Mesendoderm (in vitro differentiated cells): ENCODE data around the gene BAHCC1.
A peak's percentile ranks its signal among the peaks of the same experiment; 100 is the strongest.

Experiments
- DNase-seq: peaks from one replicate; pipeline ENCODE4 v3.0.0; 2013
- H2AK5ac ChIP-seq: 2 replicates; pipeline ENCODE4 v1.6.1; 2013; ENCODE audit warnings: low read length, inconsistent platforms
- H2BK120ac ChIP-seq: 2 replicates; pipeline ENCODE4 v1.6.1; 2013; ENCODE audit warnings: low read depth, mild to moderate bottlenecking, low read length, moderate library complexity, mixed read lengths
- H2BK15ac ChIP-seq: replicated peaks from 2 replicates; pipeline ENCODE4 v1.6.1; 2013; ENCODE audit warnings: low read depth, mild to moderate bottlenecking, moderate library complexity
- H2BK5ac ChIP-seq: 2 replicates; pipeline ENCODE4 v1.6.1; 2013; ENCODE audit warnings: low read length, inconsistent platforms
- H3K18ac ChIP-seq: 2 replicates; pipeline ENCODE4 v1.6.1; 2013; ENCODE audit warnings: mild to moderate bottlenecking, low read length, mixed read lengths
- H3K23ac ChIP-seq: one replicate; pipeline ENCODE4 v1.6.1; 2013; ENCODE audit warnings: low read length
- H3K27ac ChIP-seq: 2 replicates; pipeline ENCODE4 v1.5.1; 2013; ENCODE audit warnings: low read depth, mild to moderate bottlenecking, inconsistent platforms, low read length, moderate library complexity
- H3K27me3 ChIP-seq: 2 replicates; pipeline ENCODE4 v1.6.1; 2013; ENCODE audit warnings: low read length, control low read depth, mild to moderate bottlenecking, inconsistent platforms; ENCODE audit not compliant: insufficient read depth, poor library complexity
- H3K36me3 ChIP-seq: 2 replicates; pipeline ENCODE4 v1.6.1; 2013; ENCODE audit warnings: low read length, inconsistent platforms; ENCODE audit not compliant: control insufficient read depth, insufficient read depth
- H3K4ac ChIP-seq: one replicate; pipeline ENCODE4 v1.6.1; 2013; ENCODE audit warnings: low read depth, mild to moderate bottlenecking, low read length, moderate library complexity
- H3K4me1 ChIP-seq: 2 replicates; pipeline ENCODE4 v1.6.1; 2013; ENCODE audit warnings: low read depth, low read length, inconsistent platforms; ENCODE audit not compliant: control insufficient read depth
- H3K4me2 ChIP-seq: 2 replicates; pipeline ENCODE4 v1.6.1; 2013; ENCODE audit warnings: low read length
- H3K4me3 ChIP-seq: 2 replicates; pipeline ENCODE4 v1.5.1; 2013; ENCODE audit warnings: mild to moderate bottlenecking, low read length
- H3K56ac ChIP-seq: one replicate; pipeline ENCODE4 v1.6.1; 2013; ENCODE audit warnings: low read length
- H3K79me1 ChIP-seq: 2 replicates; pipeline ENCODE4 v1.6.1; 2013; ENCODE audit warnings: low read length, inconsistent platforms
- H3K79me2 ChIP-seq: 2 replicates; pipeline ENCODE4 v1.6.1; 2013; ENCODE audit warnings: mild to moderate bottlenecking, low read length; ENCODE audit not compliant: control insufficient read depth, insufficient read depth
- H3K9ac ChIP-seq: 2 replicates; pipeline ENCODE4 v1.6.1; 2013; ENCODE audit warnings: low read length, inconsistent platforms
- H4K5ac ChIP-seq: one replicate; pipeline ENCODE4 v1.6.1; 2013; ENCODE audit warnings: low read length
- H4K8ac ChIP-seq: one replicate; pipeline ENCODE4 v1.6.1; 2013; ENCODE audit warnings: low read depth, mild to moderate bottlenecking, control low read depth, low read length, moderate library complexity
- WGBS: extraction: QIAGEN DNeasy Blood & Tissue Kit; methylation state at CpG from one replicate; pipeline ENCODE4 v1.1.7; 2013; ENCODE audit warnings: low lambda C conversion rate, missing lambda C conversion rate; ENCODE audit not compliant: insufficient coverage; ENCODE audit errors: extremely low coverage; 5-methylcytosine and 5-hydroxymethylcytosine counted together

The BAHCC1 gene

DNA sequence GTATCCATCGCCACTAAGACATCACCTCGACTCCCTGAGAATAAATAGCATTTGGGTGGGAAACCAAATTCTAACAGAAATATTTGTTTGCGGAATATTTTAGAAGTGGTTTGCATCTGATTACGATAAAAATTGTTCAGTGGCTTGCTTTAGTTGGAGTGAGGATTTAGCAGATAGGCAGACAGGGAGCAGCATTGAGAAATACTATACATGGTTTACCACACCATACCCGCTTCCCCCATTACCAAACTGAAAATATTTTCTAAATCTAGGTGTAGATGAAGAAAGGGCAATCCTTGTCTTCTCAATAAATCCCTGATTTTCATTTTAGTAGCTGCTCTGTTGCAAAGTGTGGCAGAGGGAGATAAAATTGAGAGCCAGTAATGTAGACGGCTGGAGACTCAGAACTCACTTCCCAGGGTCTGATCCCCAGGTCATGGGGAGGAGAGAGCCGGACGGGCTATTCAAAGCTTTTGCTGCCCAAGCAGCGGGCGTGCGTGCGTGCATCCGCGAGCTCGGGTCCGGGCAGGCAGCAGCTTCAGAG is 808 bp upstream of the BAHCC1 start:
- Histone ChIP-seq H3K23ac (no peak overlapping the region), H4K5ac (no peak overlapping the region), H2AK5ac (no peak overlapping the region), H3K56ac (peak overlapping the region; percentile 79), H3K4me1 (peaks cover 15% of the 10 kb centered on the region), H3K4ac (no peak overlapping the region), H3K4me3 (peak overlapping the region; percentile 48), H3K79me1 (peaks cover 14% of the 10 kb centered on the region), H3K18ac (peak overlapping the region; percentile 18), H3K27ac (peak overlapping the region; percentile 17), H3K27me3 (peaks cover 2% of the 10 kb centered on the region), H3K9ac (peak overlapping the region; percentile 79), H2BK15ac (no peak overlapping the region), H2BK120ac (no peak overlapping the region), H3K4me2 (peak overlapping the region; percentile 96), H4K8ac (no peak overlapping the region), H3K36me3 (no peaks in the 10 kb centered on the region), H2BK5ac (peak overlapping the region; percentile 52), H3K79me2 (peaks cover 36% of the 10 kb centered on the region)
- DNase-seq: no peak
- WGBS: no CpG with 5 or more reads among the region's 16 CpGs

DNA sequence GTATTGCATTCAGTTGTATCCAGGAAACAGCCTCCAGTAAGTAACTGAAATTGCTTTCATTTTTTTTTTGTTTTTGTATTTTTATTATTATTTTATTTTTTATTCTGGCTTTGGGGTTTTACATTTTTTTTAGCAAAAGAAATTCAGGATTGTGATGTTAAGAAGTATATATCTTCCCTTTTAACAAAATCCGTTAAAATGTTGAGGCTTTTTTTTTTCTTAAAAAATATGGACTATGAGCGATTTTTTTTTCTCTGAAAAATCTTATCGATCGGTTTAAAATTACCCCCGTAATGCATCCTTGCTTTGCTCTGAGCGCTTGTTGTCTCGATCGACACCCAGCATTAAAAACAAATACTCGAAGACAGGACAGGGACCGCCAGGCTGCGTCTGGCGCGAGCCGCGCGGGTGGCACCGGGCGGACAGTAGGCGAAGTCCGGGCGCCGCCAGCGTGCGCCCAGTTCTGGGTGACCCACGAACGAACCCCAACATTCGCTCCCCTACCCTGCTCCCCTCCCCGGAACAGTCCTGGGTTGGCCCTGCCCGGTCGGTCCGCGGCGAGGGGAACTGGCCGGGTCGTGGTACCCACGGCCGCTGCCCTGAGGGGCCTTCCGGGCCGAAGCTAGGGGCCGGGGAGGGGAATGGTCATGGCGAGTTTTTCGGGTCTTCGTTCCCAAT is 482 bp downstream of the BAHCC1 start:
- Histone ChIP-seq H3K4ac (peak overlapping the region; percentile 94), H3K9ac (peak overlapping the region; percentile 85), H3K56ac (peak overlapping the region; percentile 97), H3K27me3 (peaks cover 2% of the 10 kb centered on the region), H3K79me2 (peaks cover 39% of the 10 kb centered on the region), H3K4me2 (peak overlapping the region; percentile 73), H2BK120ac (peak overlapping the region; percentile 22), H3K4me1 (peaks cover 8% of the 10 kb centered on the region), H2AK5ac (peak overlapping the region; percentile 49), H3K79me1 (peaks cover 14% of the 10 kb centered on the region), H2BK15ac (no peak overlapping the region), H3K36me3 (no peaks in the 10 kb centered on the region), H3K18ac (peak overlapping the region; percentile 95), H3K27ac (peak overlapping the region; percentile 99), H4K8ac (no peak overlapping the region), H2BK5ac (peak overlapping the region; percentile 83), H3K23ac (peak overlapping the region; percentile 60), H3K4me3 (peak overlapping the region; percentile 92), H4K5ac (no peak overlapping the region)
- no peak for DNase-seq
- no CpG with 5 or more reads among the region's 43 CpGs for WGBS

DNA sequence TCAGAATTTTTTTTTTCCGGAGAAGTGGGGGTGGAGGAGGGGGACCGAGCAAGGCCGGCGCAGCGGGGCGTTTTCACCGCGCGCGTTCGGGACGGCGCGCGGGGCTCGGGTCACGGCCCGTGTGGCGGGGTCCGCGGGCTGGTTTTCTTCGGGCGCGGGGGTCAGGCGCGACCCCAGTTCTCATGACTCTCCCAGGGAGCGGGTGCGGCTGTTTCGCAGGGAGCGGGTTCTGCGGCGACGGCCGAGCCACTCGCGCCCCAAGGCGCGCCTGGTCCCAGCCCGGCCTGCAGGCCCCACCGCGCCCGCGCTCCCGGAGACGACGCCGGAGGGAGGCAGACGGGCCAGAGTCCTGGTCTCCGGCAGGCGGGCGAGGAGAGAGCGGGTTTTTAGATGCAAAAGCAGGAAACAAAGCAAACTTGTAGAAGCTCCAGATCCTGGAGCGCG is 1.0 kb downstream of the BAHCC1 start:
- Histone ChIP-seq H3K36me3 (no peaks in the 10 kb centered on the region), H4K8ac (peak overlapping the region; percentile 91), H2BK5ac (peak overlapping the region; percentile 44), H3K79me2 (peaks cover 39% of the 10 kb centered on the region), H3K56ac (peak overlapping the region; percentile 97), H3K18ac (peak overlapping the region; percentile 95), H3K27me3 (peaks cover 2% of the 10 kb centered on the region), H2BK15ac (no peak overlapping the region), H3K27ac (peak overlapping the region; percentile 99), H3K4me1 (peaks cover 8% of the 10 kb centered on the region), H3K9ac (peak overlapping the region; percentile 85), H2AK5ac (no peak overlapping the region), H2BK120ac (peak overlapping the region; percentile 22), H4K5ac (no peak overlapping the region), H3K4ac (peak overlapping the region; percentile 94), H3K4me3 (peak overlapping the region; percentile 92), H3K4me2 (peak overlapping the region; percentile 73), H3K23ac (peak overlapping the region; percentile 15), H3K79me1 (peaks cover 15% of the 10 kb centered on the region)
- no peak for DNase-seq
- WGBS: no CpG with 5 or more reads among the region's 54 CpGs

DNA sequence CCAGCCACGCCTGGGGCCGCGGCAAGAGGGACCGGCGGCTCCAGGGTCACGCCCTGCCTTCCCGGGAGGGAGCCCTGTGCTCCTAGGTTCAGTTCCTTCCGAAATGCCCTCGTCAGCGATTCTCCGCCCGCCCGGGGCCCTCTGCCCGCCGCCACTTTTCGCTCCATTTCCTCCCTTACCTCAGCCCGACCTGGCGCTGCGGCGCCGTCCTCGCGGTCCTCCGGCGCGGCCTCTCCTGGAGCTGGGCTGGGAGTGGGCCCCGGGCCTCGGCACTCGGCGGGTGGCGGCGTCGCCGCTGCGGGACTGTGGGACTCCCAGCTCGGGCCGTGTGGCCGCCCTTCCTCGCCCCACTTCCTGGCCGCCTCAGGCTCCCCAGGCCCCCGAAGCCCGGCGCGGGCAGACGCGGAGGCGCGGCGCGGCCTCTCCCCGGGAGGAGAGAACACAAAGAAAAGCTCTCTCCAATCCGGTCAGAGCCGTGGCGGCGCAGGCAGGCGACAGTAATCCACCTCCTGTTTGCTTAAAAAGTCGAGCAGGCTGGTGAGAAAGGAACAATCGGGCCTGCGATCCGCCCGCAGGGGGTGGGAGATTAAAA is 1.6 kb downstream of the BAHCC1 start:
- no CpG with 5 or more reads among the region's 61 CpGs for WGBS
- Histone ChIP-seq H3K4me1 (peaks cover 12% of the 10 kb centered on the region), H3K23ac (peak overlapping the region; percentile 15), H2BK120ac (peak overlapping the region; percentile 22), H4K8ac (peak overlapping the region; percentile 91), H3K9ac (peak overlapping the region; percentile 85), H3K27ac (peak overlapping the region; percentile 99), H3K18ac (peak overlapping the region; percentile 95), H4K5ac (no peak overlapping the region), H3K79me2 (peaks cover 39% of the 10 kb centered on the region), H3K27me3 (no peaks in the 10 kb centered on the region), H2BK5ac (peak overlapping the region; percentile 44), H3K4ac (peak overlapping the region; percentile 94), H3K4me2 (peak overlapping the region; percentile 73), H3K56ac (peak overlapping the region; percentile 97), H2BK15ac (no peak overlapping the region), H3K4me3 (peak overlapping the region; percentile 92), H2AK5ac (no peak overlapping the region), H3K36me3 (no peaks in the 10 kb centered on the region), H3K79me1 (peaks cover 10% of the 10 kb centered on the region)
- peak; percentile 76 for DNase-seq

DNA sequence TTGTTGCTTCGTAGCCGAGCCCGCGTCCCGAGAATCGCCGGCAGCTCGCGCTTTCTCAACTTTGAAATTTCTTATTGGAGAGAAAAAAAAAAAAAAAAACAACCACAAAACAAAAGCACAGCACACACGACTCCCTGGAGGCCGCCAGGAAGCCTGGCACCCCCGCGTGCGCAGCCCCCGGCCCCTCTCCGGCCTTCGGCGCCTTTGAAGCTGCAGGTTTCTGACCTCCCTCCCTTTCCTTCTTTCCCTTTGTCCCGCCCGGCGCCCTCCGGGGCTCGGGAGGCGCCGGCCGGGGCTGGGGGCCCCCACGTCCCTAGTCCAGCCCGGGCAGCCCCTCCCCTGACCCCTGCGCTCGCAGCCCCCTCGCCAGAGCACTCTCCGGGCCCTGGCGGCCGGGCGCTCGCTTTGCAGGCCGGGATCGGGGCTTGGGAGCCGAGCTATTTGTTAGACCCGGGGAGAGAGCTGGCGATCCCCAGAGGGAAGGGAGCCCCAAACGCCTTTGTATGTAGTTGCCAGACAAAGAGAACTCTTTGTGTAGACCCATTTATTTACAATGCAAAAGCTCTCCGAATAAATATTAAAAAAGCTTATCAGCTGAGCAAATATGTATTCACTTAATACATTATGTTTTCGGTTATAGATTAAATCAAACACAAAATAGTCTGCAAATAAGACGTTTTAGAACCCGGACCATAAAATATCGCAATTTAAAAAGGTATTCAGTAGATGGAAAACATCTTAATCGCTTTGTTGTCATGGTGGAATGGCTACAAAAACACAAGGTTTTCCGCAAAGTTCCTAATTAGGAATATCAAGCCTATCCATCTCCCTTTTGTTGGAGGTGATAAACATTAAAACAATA is 2.3 kb downstream of the BAHCC1 start:
- WGBS: no CpG with 5 or more reads among the region's 49 CpGs
- Histone ChIP-seq H2AK5ac (no peak overlapping the region), H3K36me3 (no peaks in the 10 kb centered on the region), H3K4me2 (peak overlapping the region; percentile 93), H3K27me3 (no peaks in the 10 kb centered on the region), H4K5ac (no peak overlapping the region), H2BK15ac (no peak overlapping the region), H3K4me1 (peaks cover 11% of the 10 kb centered on the region), H4K8ac (no peak overlapping the region), H3K79me1 (peaks cover 8% of the 10 kb centered on the region), H3K23ac (peak overlapping the region; percentile 68), H3K56ac (peak overlapping the region; percentile 97), H2BK5ac (peak overlapping the region; percentile 0), H3K4me3 (peak overlapping the region; percentile 92), H3K4ac (no peak overlapping the region), H3K9ac (peak overlapping the region; percentile 85), H2BK120ac (peak overlapping the region; percentile 85), H3K27ac (peak overlapping the region; percentile 99), H3K18ac (peak overlapping the region; percentile 98), H3K79me2 (peaks cover 33% of the 10 kb centered on the region)
- peak; percentile 97 for DNase-seq
